ENCODE results near the gene RAP2B.

Gene RAP2B

DNA sequence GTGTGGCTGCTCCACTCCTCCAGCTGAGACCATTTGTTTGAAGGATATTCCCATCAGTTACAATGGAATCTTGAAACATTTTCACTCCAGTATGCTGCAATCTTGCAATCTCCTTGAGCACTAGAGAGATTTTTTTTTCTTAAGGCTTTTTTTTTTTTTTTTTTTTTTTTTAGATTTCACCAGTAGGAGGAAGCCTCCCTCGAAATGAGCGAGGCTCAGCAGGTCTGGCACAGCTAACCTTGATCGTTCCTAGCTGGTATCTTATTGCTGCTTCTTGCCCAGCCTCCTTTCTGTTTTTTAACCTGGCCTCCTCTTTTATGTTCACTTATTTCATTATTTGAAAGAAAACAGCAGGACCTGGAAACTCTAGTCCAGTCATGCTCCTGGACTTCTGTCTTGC lies 48.1 kb downstream of the RAP2B start:
- no peak for DNase-seq

DNA sequence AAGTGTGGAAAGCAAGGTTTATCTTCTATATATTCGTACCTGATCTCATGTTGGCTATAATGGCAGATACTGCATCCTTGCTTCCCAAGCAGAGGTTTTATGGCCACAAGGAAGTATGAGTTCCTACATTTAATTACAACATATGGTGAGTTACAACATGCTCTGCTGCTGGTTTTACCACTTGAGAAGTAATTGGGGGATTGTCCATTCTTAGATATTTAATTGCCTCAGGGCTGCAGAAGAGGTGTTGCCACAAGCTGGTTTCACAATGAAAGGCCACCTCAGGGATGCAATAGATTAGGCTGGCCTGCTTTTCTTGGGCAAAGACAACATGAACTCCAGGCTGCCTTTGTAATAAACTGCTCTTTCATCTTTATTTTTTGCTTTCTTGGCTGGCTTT lies 48.6 kb downstream of the RAP2B start:
- DNase-seq = no peak

DNA sequence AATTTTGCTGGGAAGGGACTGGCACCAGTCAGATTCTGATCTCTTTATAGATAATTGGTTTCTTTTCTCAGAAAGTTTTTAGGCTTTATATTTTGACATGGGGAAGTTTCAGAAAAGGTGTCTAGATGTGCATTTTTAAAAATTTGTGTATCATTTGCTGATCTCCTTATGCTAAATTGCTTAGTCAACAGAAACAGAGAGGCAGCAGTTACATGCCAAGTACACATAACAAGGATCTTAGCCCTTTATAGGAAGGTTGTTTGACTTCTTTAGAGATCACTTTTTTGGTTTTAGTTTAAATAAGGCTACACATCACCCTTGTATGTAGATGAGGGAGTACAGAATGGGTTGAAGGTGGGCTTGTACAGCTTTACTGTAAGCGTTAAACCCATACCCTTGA lies 53.5 kb downstream of the RAP2B start:
- DNase-seq = no peak

DNA sequence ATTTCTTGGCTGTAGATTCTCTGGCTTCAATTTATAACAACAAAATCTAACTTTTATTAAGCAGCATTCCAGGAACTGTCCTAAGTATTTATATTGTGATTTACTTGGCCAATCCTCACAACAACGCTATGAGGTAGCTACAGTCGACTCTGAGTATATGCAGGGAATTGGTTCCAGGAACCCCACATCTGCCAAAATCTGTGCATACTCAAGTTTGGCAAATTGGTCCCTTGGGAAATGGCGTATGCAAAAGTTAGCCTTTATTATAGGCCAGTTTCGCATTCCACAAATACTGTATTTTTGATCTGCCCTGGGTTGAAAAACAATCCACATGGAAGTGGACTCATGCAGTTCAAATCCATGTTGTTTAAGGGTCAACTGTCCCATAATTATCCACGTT lies 53.9 kb downstream of the RAP2B start:
- DNase-seq = no peak

DNA sequence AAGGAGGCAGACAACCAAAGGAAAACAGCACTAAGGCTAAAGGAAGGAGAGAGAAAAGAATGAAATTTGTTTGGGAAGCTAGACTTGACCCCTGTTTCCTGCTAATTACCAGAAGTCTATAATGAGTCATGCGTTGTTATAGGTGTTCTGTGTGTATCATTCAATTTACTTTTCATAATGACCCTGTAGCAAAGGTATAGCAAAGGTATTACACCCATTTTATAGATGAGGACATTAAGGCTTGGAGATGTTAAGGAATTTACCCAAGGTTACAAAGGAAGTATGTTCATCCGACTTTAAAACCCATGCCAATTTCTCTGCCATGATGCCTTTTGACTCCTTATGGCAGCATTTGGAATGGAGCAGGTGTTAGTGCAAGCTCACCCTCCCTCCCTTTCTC lies 54.9 kb downstream of the RAP2B start:
- DNase-seq = no peak

DNA sequence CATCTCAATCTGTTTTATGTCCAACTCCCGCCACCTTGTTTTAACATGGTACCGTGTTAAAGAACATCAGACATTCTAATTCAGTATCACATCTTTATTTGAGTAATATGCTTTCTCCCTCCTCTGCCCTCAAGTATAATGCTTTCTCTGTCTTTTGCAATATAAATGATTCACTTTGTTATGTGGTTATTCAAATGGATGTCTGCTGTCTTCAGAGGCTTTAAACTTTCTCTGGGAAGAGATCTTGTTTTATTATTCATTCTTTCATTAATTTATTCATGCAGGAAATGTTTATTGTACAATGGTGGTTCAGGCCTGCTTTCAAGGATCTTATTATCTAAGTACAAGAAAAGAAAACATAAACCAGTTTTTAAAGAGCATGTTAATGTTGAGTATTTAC lies 57.1 kb downstream of the RAP2B start:
- no peak for DNase-seq
